OCI-LY1 (cell line): ENCODE results near the gene ACAA1.

Experiments used
- CTCF ChIP-seq: fragments of 200-600 bp; sonication (generic), shearing (Covaris generic); IDR thresholded peaks from 2 replicates; pipeline ENCODE4 v1.5.1; 2017; ENCODE audit warnings: mild to moderate bottlenecking, antibody characterized with exemption, low read length, moderate library complexity, mixed read lengths
- EZH2 ChIP-seq: fragments of 200-600 bp; sonication (generic), shearing (Covaris generic); IDR thresholded peaks from 2 replicates; pipeline ENCODE4 v1.8.0; 2017; ENCODE audit warnings: borderline replicate concordance, mixed run types, mild to moderate bottlenecking, antibody characterized with exemption, low read length, moderate library complexity, mixed read lengths

GRCh38 chr3:38129058-38129457 lies 7.9 kb downstream of the ACAA1 start:
- TF ChIP-seq CTCF (no peak), EZH2 (no peak)
